GM23248 (cell line): ENCODE data around the gene DENND5B. TPM values are rescaled to one million over a fixed set of nuclear protein-coding genes. Genes with fewer than 3 reads are reported as not detected.
"Not testable (repeated sequence)": the region's sequence is repeated elsewhere in the genome, so short reads cannot be mapped to it uniquely, and the experiment has no call there.

Experiments used
- DNase-seq: peaks from one replicate; pipeline ENCODE4 v3.0.0-alpha.2; 2015
- H2AFZ ChIP-seq: fragments of 200-600 bp; sonication (generic); 2 replicates; pipeline ENCODE4 v1.6.1; 2016; ENCODE audit warnings: antibody characterized with exemption
- H3F3A ChIP-seq: fragments of 200-600 bp; sonication (generic); 2 replicates; pipeline ENCODE4 v1.6.1; 2016; ENCODE audit warnings: mild to moderate bottlenecking, antibody characterized with exemption, mixed run types; ENCODE audit not compliant: insufficient read depth
- H3K27ac ChIP-seq: fragments of 200-600 bp; sonication (generic); 2 replicates; pipeline ENCODE4 v1.5.1; 2016; ENCODE audit warnings: mild to moderate bottlenecking
- H3K27me3 ChIP-seq: fragments of 200-600 bp; sonication (generic); replicated peaks from 2 replicates; pipeline ENCODE4 v1.6.1; 2016; ENCODE audit warnings: mild to moderate bottlenecking; ENCODE audit not compliant: insufficient read depth
- H3K36me3 ChIP-seq: fragments of 200-600 bp; sonication (generic); 2 replicates; pipeline ENCODE4 v1.6.1; 2016; ENCODE audit warnings: low read depth, mild to moderate bottlenecking
- H3K4me1 ChIP-seq: fragments of 200-600 bp; sonication (generic); 2 replicates; pipeline ENCODE4 v1.6.1; 2016; ENCODE audit warnings: mild to moderate bottlenecking; ENCODE audit not compliant: insufficient read depth
- H3K4me2 ChIP-seq: fragments of 200-600 bp; sonication (generic); one replicate; pipeline ENCODE4 v1.6.1; 2016; ENCODE audit warnings: mild to moderate bottlenecking; ENCODE audit not compliant: unreplicated experiment
- H3K4me3 ChIP-seq: fragments of 200-600 bp; sonication (generic); 2 replicates; pipeline ENCODE4 v1.5.1; 2016; ENCODE audit warnings: mild to moderate bottlenecking
- H3K79me2 ChIP-seq: fragments of 200-600 bp; sonication (generic); 2 replicates; pipeline ENCODE4 v1.6.1; 2016; ENCODE audit warnings: mild to moderate bottlenecking; ENCODE audit not compliant: insufficient read depth
- H3K9ac ChIP-seq: fragments of 200-600 bp; sonication (generic); 2 replicates; pipeline ENCODE4 v1.6.1; 2016; ENCODE audit warnings: mild to moderate bottlenecking
- H3K9me2 ChIP-seq: fragments of 200-600 bp; sonication (generic); 2 replicates; pipeline ENCODE4 v1.6.1; 2016; ENCODE audit warnings: mixed run types, mild to moderate bottlenecking, moderate library complexity; ENCODE audit not compliant: insufficient read depth
- H3K9me3 ChIP-seq: fragments of 200-600 bp; sonication (generic); one replicate; pipeline ENCODE4 v1.6.1; 2017; ENCODE audit warnings: low read depth
- H4K20me1 ChIP-seq: fragments of 200-600 bp; sonication (generic); 2 replicates; pipeline ENCODE4 v1.6.0; 2016; ENCODE audit not compliant: insufficient read depth
- EZH2 ChIP-seq: fragments of 200-600 bp; sonication (generic); IDR thresholded peaks from 2 replicates; pipeline ENCODE4 v1.6.1; 2018; ENCODE audit warnings: antibody characterized with exemption, mild to moderate bottlenecking; ENCODE audit not compliant: insufficient read depth, poor library complexity, severe bottlenecking
- EZH2phosphoT487 ChIP-seq: fragments of 200-600 bp; sonication (generic); IDR thresholded peaks from 2 replicates; pipeline ENCODE4 v1.6.1; 2018; ENCODE audit warnings: antibody characterized with exemption, moderate library complexity, mild to moderate bottlenecking, low read depth; ENCODE audit not compliant: insufficient read depth
- WGBS, 2 experiments: methylation state at CpG; one replicate each; pipeline ENCODE4 v1.1.6; 2015 to 2017; ENCODE audit warnings: low lambda C conversion rate in 2 of 2, low coverage in 1 of 2; ENCODE audit errors: missing lambda C conversion rate in 2 of 2; 5-methylcytosine and 5-hydroxymethylcytosine counted together
- in situ Hi-C: fragments of 300-500 bp; cut with MboI; formaldehyde crosslinking; loops from 2 replicates; pipeline ENCODE4 v1.15.0; 2020
- polyA plus RNA-seq: library from polyadenylated mRNA; unstranded; fragments of >200 nt; fragmentation: Nextera tagmentation; extraction: Ambion mirVana; gene quantifications from 2 replicates; pipeline ENCODE4 v1.2.1, GENCODE V29; 2016
- total RNA-seq: library from RNA; depleted of rRNA; stranded (reverse); fragments of >200 nt; shearing (Covaris generic); gene quantifications from 2 replicates; pipeline ENCODE4 v1.2.3, GENCODE V29; 2014

DENND5B gene
- total and polyA plus RNA-seq, 2 experiments from 2014 or later: 9.9 to 12.0 TPM

- no peaks in the 10 kb centered on the region for H3K4me1 ChIP-seq
- H3K9ac ChIP-seq: no peak overlapping the region
- no peaks in the 10 kb centered on the region for H3K9me3 ChIP-seq
- H4K20me1 ChIP-seq: no peaks in the 10 kb centered on the region
- no peaks in the 10 kb centered on the region for H3K27me3 ChIP-seq
- in situ Hi-C loops: no loop called here
- WGBS, 2 experiments: 49 to 58% methylated on average over 2 of the region's 2 CpGs
- no peaks in the 10 kb centered on the region for H3F3A ChIP-seq
- no peak for DNase-seq
- peaks cover 14% of the 10 kb centered on the region; the same call in 1 of the 2 replicates for H3K36me3 ChIP-seq
- no peaks in the 10 kb centered on the region for H3K9me2 ChIP-seq
- no peaks in the 10 kb centered on the region for H3K79me2 ChIP-seq
- no peak for TF ChIP-seq EZH2
- no peak for TF ChIP-seq EZH2phosphoT487
- no peak overlapping the region for H3K4me3 ChIP-seq
- no peak overlapping the region for H3K4me2 ChIP-seq
- no peak overlapping the region for H3K27ac ChIP-seq
- no peak overlapping the region for H2AFZ ChIP-seq
These were observed 204.6 kb downstream of the DENND5B start for GRCh38 chr12:31386364-31386777.

- H3K36me3 ChIP-seq, in situ Hi-C loops, H3K9ac ChIP-seq, H3K27ac ChIP-seq, H3K4me1 ChIP-seq, H3K4me2 ChIP-seq, H4K20me1 ChIP-seq, H3K27me3 ChIP-seq, H3K79me2 ChIP-seq, H3K9me2 ChIP-seq, H2AFZ ChIP-seq, DNase-seq, H3K4me3 ChIP-seq, H3K9me3 ChIP-seq, H3F3A ChIP-seq: not testable (repeated sequence)
- 95 to 96% methylated on average over 8 of the region's 8 CpGs for WGBS, 2 experiments
These were observed 213.7 kb downstream of the DENND5B start for GRCh38 chr12:31377210-31377609.

GRCh38 chr12:31375422-31375821 is 215.5 kb downstream of the DENND5B start:
- H3K9me3 ChIP-seq, H3K9ac ChIP-seq, DNase-seq, H3K4me3 ChIP-seq, H4K20me1 ChIP-seq, H3K27me3 ChIP-seq, H3K79me2 ChIP-seq, H3K9me2 ChIP-seq, in situ Hi-C loops, H3K4me2 ChIP-seq, H3K4me1 ChIP-seq, H2AFZ ChIP-seq, H3F3A ChIP-seq, H3K36me3 ChIP-seq, H3K27ac ChIP-seq: not testable (repeated sequence)
- WGBS, 2 experiments: 76 to 83% methylated on average over 6 of the region's 6 CpGs

- no peaks in the 10 kb centered on the region for H3K9me3 ChIP-seq
- H3K36me3 ChIP-seq: no peaks in the 10 kb centered on the region
- peaks cover 7% of the 10 kb centered on the region; the same call in 1 of the 2 replicates for H3K4me1 ChIP-seq
- TF ChIP-seq EZH2 (no peak), EZH2phosphoT487 (no peak)
- in situ Hi-C loops: no loop called here
- H4K20me1 ChIP-seq: no peaks in the 10 kb centered on the region
- H3K4me2 ChIP-seq: no peak overlapping the region
- peak overlapping the region; percentile 98; the same call in 1 of the 2 replicates for H2AFZ ChIP-seq
- H3F3A ChIP-seq: peaks cover 7% of the 10 kb centered on the region; the same call in 1 of the 2 replicates
- no peaks in the 10 kb centered on the region for H3K27me3 ChIP-seq
- H3K4me3 ChIP-seq: no peak overlapping the region
- no peak overlapping the region for H3K27ac ChIP-seq
- no peaks in the 10 kb centered on the region for H3K9me2 ChIP-seq
- no peaks in the 10 kb centered on the region for H3K79me2 ChIP-seq
- DNase-seq: no peak
- 94 to 100% methylated on average over 2 of the region's 2 CpGs for WGBS, 2 experiments
- no peak overlapping the region for H3K9ac ChIP-seq
These were observed 219.7 kb downstream of the DENND5B start for GRCh38 chr12:31371256-31371620.

GRCh38 chr12:31370531-31371255 is 220.2 kb downstream of the DENND5B start:
- no peaks in the 10 kb centered on the region for H3K27me3 ChIP-seq

More at GRCh38 chr12:31370531-31371255, 220.2 kb downstream of the DENND5B start:
- WGBS, 2 experiments: 63 to 65% methylated on average over 10 of the region's 10 CpGs
- Histone ChIP-seq H4K20me1 (no peaks in the 10 kb centered on the region), H3K4me3 (peak overlapping the region; percentile 56), H3K9me2 (no peaks in the 10 kb centered on the region), H3K9ac (peak overlapping the region; percentile 57), H3K36me3 (no peaks in the 10 kb centered on the region), H2AFZ (peak overlapping the region; percentile 98), H3K79me2 (no peaks in the 10 kb centered on the region), H3F3A (peaks cover 7% of the 10 kb centered on the region; the same call in 1 of the 2 replicates), H3K4me2 (peak overlapping the region; percentile 69), H3K27ac (no peak overlapping the region), H3K4me1 (peaks cover 7% of the 10 kb centered on the region; the same call in 1 of the 2 replicates), H3K9me3 (no peaks in the 10 kb centered on the region)
- in situ Hi-C loops: no loop called here
- TF ChIP-seq EZH2phosphoT487 (no peak), EZH2 (no peak)
- DNase-seq: no peak
